ENCODE results near the gene ANKRD29. TPM values are rescaled to one million over a fixed set of nuclear protein-coding genes. Genes with fewer than 3 reads are reported as not detected.
A peak's percentile ranks its signal among the peaks of the same experiment; 100 is the strongest.

The ANKRD29 gene
- total and polyA plus RNA-seq, 10 of the 15 experiments (the other 5 are each of a cell fraction or from before 2014, with no cell fraction given): 0.53 to 9.2 (median 1.6) TPM

DNA sequence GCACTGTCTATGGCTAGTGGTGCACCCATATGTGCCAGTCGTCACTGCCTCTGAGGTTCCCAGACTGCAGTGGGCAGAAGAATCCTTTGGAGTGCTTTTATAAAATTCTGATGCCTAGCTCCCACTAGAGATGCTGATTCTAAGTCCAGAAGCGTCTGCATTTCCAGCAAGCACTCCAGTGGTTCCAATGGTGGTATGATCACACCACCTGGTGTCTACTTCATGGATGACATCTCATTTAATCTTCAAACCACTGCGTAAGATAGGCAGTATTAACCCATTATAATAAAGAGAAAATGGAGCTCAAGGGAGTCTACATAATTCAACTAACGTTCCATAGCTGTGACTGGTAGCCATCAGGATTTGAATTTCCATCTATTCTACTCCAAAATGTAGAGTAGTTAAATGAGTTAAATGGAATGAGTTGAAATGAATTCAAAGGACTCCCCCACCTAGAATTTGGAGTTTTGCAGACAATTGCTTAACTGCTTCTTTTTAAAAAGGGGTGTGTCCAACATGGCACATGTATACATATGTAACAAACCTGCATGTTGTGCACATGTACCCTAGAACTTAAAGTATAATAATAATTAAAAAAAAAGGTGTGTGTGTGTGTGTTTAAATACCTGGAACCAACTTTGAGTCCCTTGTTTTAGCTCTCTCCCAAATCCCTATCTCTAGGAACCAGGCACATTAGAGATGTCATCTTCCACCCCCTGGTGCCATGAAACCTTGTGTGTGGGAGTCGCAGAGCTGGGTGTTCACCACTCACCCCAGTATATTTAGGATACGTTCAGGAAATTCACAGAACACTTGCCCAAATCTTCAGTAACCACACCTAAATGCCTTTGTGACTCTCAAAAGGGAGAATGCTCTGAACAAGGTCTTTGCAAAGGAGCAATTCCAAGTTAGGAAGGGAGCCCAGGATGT, 40.6 kb upstream of the ANKRD29 start:
- RAD21 ChIA-PET (ENCODE audit: unreplicated experiment): interaction anchor here (0.6 to 7.5 kb wide), 36 partner anchors 8 to 905 kb away, joined by 3 to 148 read pairs (median 4); no protein-coding TSS in a partner anchor
- BruUV-seq (replicated peaks): no TSS peak
- SMC1A ChIA-PET (ENCODE audit: uncharacterized antibody, unreplicated experiment): interaction anchor here (0.6 to 6.9 kb wide), 33 partner anchors 8 to 903 kb away, joined by 3 to 167 read pairs (median 5); no protein-coding TSS in a partner anchor
- Histone ChIP-seq H3K9ac (ENCODE audit: control insufficient read depth, insufficient read depth, low read length) (no peak overlapping the region), H4K20me1 (ENCODE audit: control insufficient read depth, insufficient read depth) (no peaks in the 10 kb centered on the region), H3K79me2 (ENCODE audit: control insufficient read depth, insufficient read depth, low read length) (no peaks in the 10 kb centered on the region), H2AFZ (ENCODE audit: control insufficient read depth, low read depth, low read length) (no peak overlapping the region), H3K9me3 (replicated peaks; ENCODE audit: control insufficient read depth, insufficient read depth, low read length) (peaks cover 3% of the 10 kb centered on the region; the same call in 1 of the 3 replicates), H3K36me3 (ENCODE audit: control insufficient read depth in 2 of 2, insufficient read depth in 2 of 2, low read length in 1 of 2) (no peaks in the 10 kb centered on the region), H3K27ac (ENCODE audit: control insufficient read depth, insufficient read depth) (no peak overlapping the region), H3K27me3 (replicated peaks in 1 of 2; ENCODE audit: control insufficient read depth in 2 of 2, insufficient read depth in 2 of 2, low read length in 1 of 2) (no peaks in the 10 kb centered on the region), H3K4me1 (ENCODE audit: control insufficient read depth, insufficient read depth, low read length) (no peaks in the 10 kb centered on the region), H3K4me3 (no peak overlapping the region), H3K4me2 (ENCODE audit: control insufficient read depth, insufficient read depth) (no peak overlapping the region)
- CTCF ChIA-PET: interaction anchor here (0.6 to 7.1 kb wide), 59 partner anchors 8 to 905 kb away, joined by 3 to 233 read pairs (median 4); no protein-coding TSS in a partner anchor
- intact Hi-C loops (cut with micrococcal nuclease; ENCODE audit: unreplicated experiment): loop anchor here (1.0 to 5.0 kb wide), 4 partner anchors 81 to 206 kb away; no protein-coding TSS in a partner anchor
- in situ Hi-C loops (cut with MboI): loop anchor here (5.0 kb wide), 1 partner anchor 76 kb away; no protein-coding TSS in a partner anchor
- TF ChIP-seq CHD2 (IDR thresholded peaks at IDR 0.05; ENCODE audit: borderline replicate concordance, low read depth, low read length) (no peak), RAD21 (IDR thresholded peaks at IDR 0.05; ENCODE audit: insufficient read depth, low read depth, low read length) (peak; percentile 95), SMC3 (IDR thresholded peaks at IDR 0.05; ENCODE audit: borderline replicate concordance, low read length) (peak; percentile 81)
- TF ChIP-seq, protein P1, sequence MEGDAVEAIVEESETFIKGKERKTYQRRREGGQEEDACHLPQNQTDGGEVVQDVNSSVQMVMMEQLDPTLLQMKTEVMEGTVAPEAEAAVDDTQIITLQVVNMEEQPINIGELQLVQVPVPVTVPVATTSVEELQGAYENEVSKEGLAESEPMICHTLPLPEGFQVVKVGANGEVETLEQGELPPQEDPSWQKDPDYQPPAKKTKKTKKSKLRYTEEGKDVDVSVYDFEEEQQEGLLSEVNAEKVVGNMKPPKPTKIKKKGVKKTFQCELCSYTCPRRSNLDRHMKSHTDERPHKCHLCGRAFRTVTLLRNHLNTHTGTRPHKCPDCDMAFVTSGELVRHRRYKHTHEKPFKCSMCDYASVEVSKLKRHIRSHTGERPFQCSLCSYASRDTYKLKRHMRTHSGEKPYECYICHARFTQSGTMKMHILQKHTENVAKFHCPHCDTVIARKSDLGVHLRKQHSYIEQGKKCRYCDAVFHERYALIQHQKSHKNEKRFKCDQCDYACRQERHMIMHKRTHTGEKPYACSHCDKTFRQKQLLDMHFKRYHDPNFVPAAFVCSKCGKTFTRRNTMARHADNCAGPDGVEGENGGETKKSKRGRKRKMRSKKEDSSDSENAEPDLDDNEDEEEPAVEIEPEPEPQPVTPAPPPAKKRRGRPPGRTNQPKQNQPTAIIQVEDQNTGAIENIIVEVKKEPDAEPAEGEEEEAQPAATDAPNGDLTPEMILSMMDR (IDR thresholded peaks at IDR 0.05 in 2 of 3, conservative IDR thresholded peaks at IDR 0.05 in 1 of 3; ENCODE audit: control insufficient read depth in 2 of 3, extremely low read depth in 1 of 3, insufficient read depth in 1 of 3, low read depth in 3 of 3, low read length in 3 of 3): peak; percentile 35 to 79 (median 41); a peak in 5 of 6 replicates
- ATAC-seq (peak; percentile 92), FAIRE-seq (peak; percentile 44), DNase-seq (ENCODE audit: low read depth, low spot score) (no peak)
- 2% methylated on average over 6 of the region's 6 CpGs for WGBS (ENCODE audit: insufficient coverage, insufficient replicate concordance, low lambda C conversion rate, missing lambda C conversion rate)
- POLR2A ChIA-PET: no interaction called here
